Tongue (tissue), 2 donors: ENCODE data around the gene HDLBP. TPM values are rescaled to one million over a fixed set of nuclear protein-coding genes. Genes with fewer than 3 reads are reported as not detected.
"Not testable (repeated sequence)": the region's sequence is repeated elsewhere in the genome, so short reads cannot be mapped to it uniquely, and the experiment has no call there.

Source experiments
- DNase-seq: peaks from one replicate; pipeline ENCODE4 v3.0.0-alpha.2; 2015
- total RNA-seq: library from RNA; depleted of rRNA; stranded (reverse); fragments of >200 nt; gene quantifications from one replicate; pipeline ENCODE4 v1.2.3, GENCODE V29; 2014

HDLBP gene
- total RNA-seq, 1 donor from 2014 or later = 509 TPM

- DNase-seq = no peak
Measured at GRCh38 chr2:241329669-241330615, 14.5 kb upstream of the HDLBP start.

DNA sequence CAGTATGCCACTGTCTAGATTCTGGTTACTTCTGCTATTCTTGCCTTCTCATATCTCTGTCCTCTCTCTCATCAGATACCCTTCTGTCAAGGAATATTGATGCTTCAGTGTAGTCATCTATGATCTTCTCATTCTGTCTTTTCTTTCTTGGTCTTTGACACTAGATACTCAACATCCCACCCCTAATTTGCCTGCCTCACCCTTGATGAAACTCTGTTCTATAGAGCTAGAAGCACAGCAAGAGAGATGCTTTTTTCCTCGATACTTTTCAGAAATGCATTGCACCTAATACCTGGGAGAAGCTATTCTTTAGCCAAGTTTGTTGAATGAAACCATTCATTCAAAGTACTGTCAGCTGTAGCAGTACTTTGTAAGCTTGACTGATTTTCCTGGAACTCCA, 9.8 kb upstream of the HDLBP start:
- no peak for DNase-seq

DNA sequence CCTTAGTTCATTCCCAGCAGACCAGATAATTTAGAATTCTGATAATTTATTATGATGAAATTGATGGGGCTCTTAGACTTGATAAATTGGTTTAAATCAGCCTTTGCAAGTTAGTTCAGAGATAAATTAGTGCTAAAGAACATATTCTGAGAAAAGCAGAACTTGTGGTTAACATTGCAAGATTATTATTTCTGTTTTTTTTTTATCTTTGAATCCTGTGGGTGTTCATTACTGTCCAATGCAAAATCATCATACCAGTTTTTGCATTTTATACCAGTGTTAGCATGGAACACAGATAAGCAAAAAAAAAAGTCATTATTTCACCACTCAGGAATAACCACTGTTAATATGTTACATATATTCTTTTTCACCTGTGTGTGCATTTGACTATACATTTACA, 9.3 kb upstream of the HDLBP start:
- DNase-seq = no peak

DNA sequence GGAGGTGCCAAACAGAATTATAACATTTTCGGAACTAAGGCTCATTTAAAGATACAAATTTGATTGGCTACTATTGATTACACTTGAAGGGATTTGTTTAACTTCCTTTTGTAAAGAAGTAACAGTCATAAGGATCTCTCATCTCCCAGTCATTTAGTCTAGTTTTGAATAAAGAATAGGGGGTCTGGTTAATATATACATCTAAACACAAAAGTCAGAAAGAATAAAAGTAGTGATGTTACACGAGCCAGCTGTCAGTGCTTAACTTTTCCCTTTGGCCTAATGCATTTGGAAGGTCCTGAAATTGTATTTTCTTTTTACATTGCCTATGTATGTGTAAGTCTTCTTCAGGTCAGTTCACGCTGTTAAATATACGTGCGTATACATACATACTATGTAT, 8.3 kb upstream of the HDLBP start:
- no peak for DNase-seq

- no peak for DNase-seq
Measured at GRCh38 chr2:241321886-241322285, 6.4 kb upstream of the HDLBP start.

GRCh38 chr2:241321033-241321432, 5.6 kb upstream of the HDLBP start:
- DNase-seq = no peak

- DNase-seq = no peak
Measured at GRCh38 chr2:241320394-241320793, 4.9 kb upstream of the HDLBP start.

DNA sequence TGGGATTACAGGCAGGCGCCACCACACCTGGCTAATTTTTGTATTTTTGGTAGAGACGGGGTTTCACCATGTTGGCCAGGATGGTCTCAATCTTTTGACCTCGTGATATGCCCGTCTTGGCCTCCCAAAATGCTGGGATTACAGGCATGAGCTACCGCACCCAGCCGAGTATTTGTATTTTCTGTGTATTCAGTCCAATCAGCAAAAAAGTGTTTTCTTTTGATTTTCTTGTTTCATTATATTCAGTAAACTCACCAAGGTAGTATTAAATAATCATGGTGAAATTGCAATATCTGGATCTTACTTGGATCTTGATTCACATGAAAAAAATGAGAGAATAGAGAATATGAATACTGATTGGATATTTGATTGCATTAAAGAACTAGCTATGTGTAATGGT, 3.4 kb upstream of the HDLBP start:
- not testable (repeated sequence) for DNase-seq

- DNase-seq = no peak
Measured at GRCh38 chr2:241317391-241317790, 1.9 kb upstream of the HDLBP start.

DNA sequence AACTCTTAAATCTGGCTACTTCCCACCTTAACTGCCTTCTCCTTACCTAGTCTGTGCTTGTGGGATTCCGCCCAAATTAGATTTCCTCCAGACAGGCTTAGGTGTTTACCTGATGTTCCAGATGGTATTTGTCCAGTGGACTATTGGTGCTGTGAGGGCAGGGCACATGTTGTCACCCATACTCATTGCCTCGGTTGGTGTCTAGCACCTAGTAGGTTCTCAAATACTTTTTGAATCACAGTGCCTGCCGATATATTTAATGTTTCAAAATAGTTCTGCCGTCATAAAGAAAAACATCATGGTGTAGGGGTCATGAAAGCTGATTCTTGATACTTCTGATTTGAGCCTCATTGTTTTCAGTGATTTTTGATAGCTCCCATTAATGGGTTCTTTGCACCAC, 1.4 kb upstream of the HDLBP start:
- no peak for DNase-seq

DNA sequence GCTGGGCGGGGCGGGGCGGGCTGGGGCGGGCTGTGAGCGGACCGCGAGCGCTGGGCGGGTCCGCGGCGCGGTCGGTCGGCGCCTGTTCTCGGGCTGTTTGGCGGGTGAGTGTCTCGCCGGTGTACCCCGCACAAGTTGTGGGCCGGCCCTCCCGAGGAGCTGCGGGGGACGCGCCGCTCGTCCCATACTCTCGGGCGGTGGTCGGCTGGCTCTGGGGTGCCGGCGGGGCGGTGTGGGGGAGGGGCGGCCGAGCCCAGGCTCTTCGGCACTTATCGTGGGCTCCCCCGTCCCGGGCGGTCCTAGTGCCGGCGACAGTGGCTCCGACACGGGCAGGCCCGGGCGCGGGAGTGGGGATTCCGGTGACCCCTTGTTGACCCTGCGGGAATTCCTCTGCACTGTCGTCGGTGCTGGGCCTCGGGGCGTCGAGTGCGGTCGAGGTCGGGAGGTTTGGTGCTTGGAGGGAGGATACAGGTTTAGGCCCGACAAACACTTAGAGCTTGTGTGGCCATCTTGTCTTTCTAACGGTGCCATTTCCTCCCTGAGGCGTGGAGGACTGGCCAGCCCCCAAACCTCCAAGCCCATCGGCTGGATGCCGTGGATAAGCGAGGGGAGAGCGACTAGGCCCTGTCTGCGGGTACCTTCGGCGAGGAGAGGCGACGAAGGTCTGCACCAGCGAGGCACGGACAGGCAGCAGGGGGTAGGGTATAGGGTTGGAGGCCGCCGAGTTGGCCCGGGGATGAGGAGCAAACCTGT, 583 bp upstream of the HDLBP start, which contains the start of gene SEPTIN2:
Gene SEPTIN2, plus strand, starts transcription at position 47 of the 753 bp plus-strand sequence. CDS start 8,308 bp downstream, outside the sequence.
- DNase-seq = peak; percentile 86

- DNase-seq = no peak
Measured at GRCh38 chr2:241314226-241315092, 1.0 kb downstream of the HDLBP start.

- DNase-seq = no peak
Measured at GRCh38 chr2:241313543-241314095, 1.9 kb downstream of the HDLBP start.

- no peak for DNase-seq
Measured at GRCh38 chr2:241312082-241312481, 3.4 kb downstream of the HDLBP start.

- DNase-seq = no peak
Measured at GRCh38 chr2:241310917-241311566, 4.4 kb downstream of the HDLBP start.

DNA sequence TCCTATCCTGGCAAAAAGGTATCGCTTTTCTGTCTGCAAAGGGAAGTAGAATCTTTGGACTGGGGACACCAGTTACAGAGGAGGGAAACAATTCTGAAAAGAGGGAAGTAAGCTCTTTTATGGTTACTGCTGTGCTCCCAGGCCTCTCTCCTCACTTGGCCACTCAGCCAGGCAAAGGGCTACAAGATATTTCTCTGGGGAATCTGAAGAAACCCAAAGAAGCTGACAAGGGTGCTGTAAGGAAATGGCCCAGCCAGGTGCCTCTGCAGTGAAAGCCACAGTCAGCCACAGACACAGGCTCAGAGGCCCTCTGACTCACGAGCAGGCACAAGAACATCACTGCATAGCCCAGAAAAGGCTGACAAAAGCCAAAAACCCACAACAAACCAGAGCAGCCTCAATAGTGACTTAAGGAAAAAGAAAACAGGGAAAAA, 5.8 kb downstream of the HDLBP start:
- DNase-seq = no peak

DNA sequence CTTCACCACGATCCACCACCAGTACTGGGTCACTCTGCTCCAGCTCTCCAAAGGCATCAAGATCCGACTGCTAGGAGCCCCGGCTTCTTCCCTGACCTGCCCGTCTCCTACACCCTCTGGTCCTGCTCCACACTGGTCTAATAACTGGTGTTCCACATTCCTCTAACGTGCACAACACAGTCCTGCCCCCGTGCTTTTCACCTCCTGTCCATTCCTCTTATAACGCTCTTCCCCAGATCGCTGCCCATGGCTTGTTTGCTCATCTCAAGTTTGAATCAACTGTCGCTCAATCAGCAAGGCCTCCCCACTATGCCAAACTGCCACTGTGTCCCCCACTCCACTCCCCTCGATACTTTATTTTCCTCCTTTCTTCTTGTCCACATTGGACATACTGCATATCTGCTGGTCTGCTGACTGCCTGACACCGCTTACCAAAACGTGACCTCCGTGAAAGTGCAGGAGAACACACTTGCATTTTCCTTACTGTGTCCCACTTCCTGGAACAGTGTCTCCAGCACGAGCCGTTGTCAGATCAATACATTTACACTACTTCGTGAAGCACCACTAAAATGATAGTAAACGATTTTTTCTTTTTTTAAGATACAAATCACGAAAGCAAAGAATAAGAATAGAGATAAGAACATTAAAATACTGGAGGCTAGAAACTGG, 6.5 kb downstream of the HDLBP start:
- no peak for DNase-seq

DNA sequence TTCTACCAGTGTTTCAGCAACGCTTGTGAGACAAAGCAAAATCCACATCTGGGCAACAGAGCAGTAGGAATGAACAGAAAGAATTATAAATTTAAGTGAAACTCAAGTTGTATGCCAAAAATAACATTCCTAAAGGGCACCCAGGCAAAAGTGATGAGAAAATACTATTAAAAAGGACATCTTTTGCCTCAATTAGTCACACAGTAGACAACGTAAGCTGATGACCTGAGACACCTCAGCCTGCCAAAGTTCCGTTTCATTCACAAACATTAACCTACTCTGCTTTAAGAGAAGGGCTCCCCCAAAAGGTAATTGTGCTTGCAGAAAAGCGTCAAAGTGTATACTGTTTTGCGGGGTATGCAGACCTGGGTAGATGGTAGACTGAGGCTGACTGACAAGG, 7.2 kb downstream of the HDLBP start:
- DNase-seq = no peak

GRCh38 chr2:241307055-241307454, 8.4 kb downstream of the HDLBP start:
- DNase-seq = no peak

DNA sequence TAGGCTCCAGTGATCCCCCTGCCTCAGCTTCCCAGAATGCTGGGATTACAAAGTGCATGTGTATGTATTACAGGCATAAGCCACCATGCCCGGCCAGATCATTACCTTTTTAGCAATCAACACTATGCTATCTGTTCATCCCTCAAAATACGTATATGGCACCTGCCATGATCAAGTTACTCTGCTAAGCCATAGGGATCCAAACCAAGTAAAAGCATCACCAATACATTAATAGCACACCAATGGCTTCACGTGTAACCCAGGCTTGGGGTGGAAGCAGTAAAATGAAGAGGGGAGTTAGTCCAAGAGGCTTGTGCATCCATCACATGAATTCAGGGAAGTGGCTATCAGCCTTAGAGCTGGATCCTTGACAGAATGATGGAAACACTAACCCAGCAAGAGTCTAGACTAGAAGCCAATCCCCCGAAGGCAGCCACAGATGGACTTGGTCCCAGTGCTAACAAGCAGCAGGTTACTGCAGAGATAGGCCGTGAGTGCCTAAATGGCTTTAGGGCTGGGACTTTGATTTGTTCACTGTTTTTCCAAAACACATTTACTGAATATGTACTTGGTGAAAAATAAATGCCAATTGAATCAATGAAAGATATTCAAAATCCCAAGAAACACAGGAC, 11.3 kb downstream of the HDLBP start:
- no peak for DNase-seq
